Upper lobe of right lung (tissue), 1 donor: ENCODE results near the gene SLC36A1. TPM values are rescaled to one million over a fixed set of nuclear protein-coding genes. Genes with fewer than 3 reads are reported as not detected.

ENCODE experiments used
- ATAC-seq: fragments of 200-7000 bp; cut with Tn5 transposase; one replicate; pipeline ENCODE4 v1.9.1; 2020; ENCODE audit warnings: mild to moderate bottlenecking, moderate library complexity
- DNase-seq: peaks from one replicate; pipeline ENCODE4 v3.0.0-alpha.2; 2020
- H3K27ac ChIP-seq: fragments of 200-600 bp; one replicate; pipeline ENCODE4 v1.8.0; 2022
- H3K27me3 ChIP-seq: fragments of 200-600 bp; one replicate; pipeline ENCODE4 v1.8.0; 2022; ENCODE audit warnings: mild to moderate bottlenecking
- H3K36me3 ChIP-seq: fragments of 200-600 bp; one replicate; pipeline ENCODE4 v1.8.0; 2022
- H3K4me1 ChIP-seq: fragments of 200-600 bp; one replicate; pipeline ENCODE4 v1.8.0; 2022
- H3K4me3 ChIP-seq: fragments of 200-600 bp; one replicate; pipeline ENCODE4 v1.8.0; 2022; ENCODE audit warnings: mild to moderate bottlenecking
- H3K9me3 ChIP-seq: fragments of 200-600 bp; one replicate; pipeline ENCODE4 v1.8.0; 2022
- intact Hi-C: fragments of 100-400 bp; cut with DNase I; formaldehyde crosslinking; loops from one replicate; pipeline ENCODE4 v1.11.0; 2022
- total RNA-seq: library from RNA; stranded (reverse); fragmentation: NEBNext Ultra II Directional; extraction: Animal tissue kit (Norgen Biotek cat#: 25700); gene quantifications from one replicate; pipeline ENCODE4 v1.2.1, GENCODE V29; 2021
- TF ChIP-seq, protein P1 (sequence below): fragments of 200-600 bp; IDR thresholded peaks from one replicate; pipeline ENCODE4 v1.8.0; 2022; ENCODE audit warnings: antibody characterized with exemption
- donor health status: DM: no; HTN: yes; CAD: no; lungs with severe emphysema.

SLC36A1 gene
- total RNA-seq, 1 donor from 2014 or later: 9.6 TPM

DNA sequence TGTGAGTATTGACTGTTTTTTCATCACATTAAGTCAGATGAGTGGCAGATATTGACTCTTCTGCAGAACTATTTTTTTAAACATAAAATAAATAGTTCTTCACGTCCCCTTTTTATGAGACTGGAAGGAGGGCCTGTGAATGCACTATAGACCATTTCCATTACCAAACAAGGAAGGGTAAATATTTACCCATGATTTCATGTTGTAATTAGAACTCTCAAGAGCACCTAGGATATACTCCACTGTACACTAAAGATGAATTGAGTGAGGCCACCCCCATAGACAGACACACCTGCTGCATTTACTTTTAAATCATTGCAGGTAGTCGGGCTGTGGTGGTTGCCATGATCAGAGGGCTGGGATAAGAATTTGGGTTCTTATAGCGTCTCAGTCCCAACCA is 22.6 kb downstream of the SLC36A1 start:
- Histone ChIP-seq H3K36me3 (peaks cover 54% of the 10 kb centered on the region), H3K27me3 (no peaks in the 10 kb centered on the region), H3K27ac (no peak overlapping the region), H3K9me3 (no peaks in the 10 kb centered on the region), H3K4me3 (no peak overlapping the region), H3K4me1 (no peaks in the 10 kb centered on the region)
- TF ChIP-seq, protein P1, sequence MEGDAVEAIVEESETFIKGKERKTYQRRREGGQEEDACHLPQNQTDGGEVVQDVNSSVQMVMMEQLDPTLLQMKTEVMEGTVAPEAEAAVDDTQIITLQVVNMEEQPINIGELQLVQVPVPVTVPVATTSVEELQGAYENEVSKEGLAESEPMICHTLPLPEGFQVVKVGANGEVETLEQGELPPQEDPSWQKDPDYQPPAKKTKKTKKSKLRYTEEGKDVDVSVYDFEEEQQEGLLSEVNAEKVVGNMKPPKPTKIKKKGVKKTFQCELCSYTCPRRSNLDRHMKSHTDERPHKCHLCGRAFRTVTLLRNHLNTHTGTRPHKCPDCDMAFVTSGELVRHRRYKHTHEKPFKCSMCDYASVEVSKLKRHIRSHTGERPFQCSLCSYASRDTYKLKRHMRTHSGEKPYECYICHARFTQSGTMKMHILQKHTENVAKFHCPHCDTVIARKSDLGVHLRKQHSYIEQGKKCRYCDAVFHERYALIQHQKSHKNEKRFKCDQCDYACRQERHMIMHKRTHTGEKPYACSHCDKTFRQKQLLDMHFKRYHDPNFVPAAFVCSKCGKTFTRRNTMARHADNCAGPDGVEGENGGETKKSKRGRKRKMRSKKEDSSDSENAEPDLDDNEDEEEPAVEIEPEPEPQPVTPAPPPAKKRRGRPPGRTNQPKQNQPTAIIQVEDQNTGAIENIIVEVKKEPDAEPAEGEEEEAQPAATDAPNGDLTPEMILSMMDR: no peak
- DNase-seq (no peak), ATAC-seq (no peak)
- intact Hi-C loops: no loop called here

DNA sequence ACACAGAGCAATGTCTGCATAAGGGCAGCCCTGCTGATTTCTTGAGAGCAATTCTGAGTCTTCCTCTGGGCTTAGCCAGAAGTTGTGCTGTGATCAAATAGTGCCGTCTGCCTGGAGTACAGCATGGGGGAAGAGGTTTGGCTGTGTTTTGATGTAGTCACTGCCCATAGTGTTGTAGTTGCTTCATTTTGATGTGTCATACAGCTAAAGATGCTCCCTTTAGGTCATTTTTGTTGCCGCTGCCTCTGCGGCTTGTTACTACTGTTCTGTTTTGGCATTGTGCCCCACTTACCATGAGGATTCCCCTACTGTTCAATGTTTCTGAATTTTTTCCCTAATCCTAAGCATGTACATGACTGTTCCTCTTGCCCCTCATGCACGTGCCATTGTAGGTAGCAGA is 23.0 kb downstream of the SLC36A1 start:
- ATAC-seq (no peak), DNase-seq (no peak)
- no peaks in the 10 kb centered on the region for H3K4me1 ChIP-seq
- peaks cover 50% of the 10 kb centered on the region for H3K36me3 ChIP-seq
- H3K27ac ChIP-seq: no peak overlapping the region
- H3K27me3 ChIP-seq: no peaks in the 10 kb centered on the region
- intact Hi-C loops: no loop called here
- H3K4me3 ChIP-seq: no peak overlapping the region
- H3K9me3 ChIP-seq: no peaks in the 10 kb centered on the region
- TF ChIP-seq, protein P1: no peak

DNA sequence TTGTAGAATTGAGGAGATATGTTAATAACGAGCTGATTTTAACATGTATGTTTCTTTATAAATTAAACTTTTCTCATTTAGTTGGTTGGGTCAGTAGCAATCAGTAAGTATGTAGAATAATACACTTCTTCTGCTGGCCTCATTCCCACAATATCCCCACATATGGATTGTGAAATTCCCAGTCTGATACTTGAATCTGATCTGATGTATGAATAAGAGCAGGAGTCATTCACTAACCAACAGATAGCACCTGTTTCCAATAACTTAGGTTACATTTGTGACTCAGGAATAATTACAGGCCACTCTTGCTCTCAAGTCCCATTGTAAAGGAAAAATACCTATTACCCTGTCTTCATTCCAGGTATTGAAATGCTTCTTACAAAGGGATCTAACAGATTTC is 23.9 kb downstream of the SLC36A1 start:
- Histone ChIP-seq H3K9me3 (no peaks in the 10 kb centered on the region), H3K27ac (no peak overlapping the region), H3K4me3 (no peak overlapping the region), H3K4me1 (no peaks in the 10 kb centered on the region), H3K27me3 (no peaks in the 10 kb centered on the region), H3K36me3 (peaks cover 43% of the 10 kb centered on the region)
- intact Hi-C loops: no loop called here
- DNase-seq (no peak), ATAC-seq (no peak)
- TF ChIP-seq, protein P1: no peak

DNA sequence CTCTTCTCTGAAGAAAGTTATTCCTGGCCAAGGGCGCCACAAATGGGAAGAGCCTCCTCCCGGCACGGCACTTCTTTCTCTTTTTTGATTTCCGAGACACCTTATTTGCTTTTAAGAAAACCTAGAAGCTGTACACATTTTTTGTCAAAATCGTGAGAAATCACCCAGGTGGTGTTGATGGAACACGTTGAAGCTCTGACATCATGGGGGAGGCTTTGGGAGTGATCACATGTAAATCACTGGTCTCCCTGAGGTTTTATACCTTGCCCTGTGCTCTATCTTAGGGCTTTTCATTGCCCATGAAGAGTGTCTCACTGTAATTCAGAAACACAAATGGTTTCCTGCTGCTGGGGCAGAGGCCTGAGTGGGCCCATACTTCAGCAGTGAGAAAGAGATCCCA is 27.4 kb downstream of the SLC36A1 start:
- DNase-seq: no peak
- TF ChIP-seq, protein P1: no peak
- intact Hi-C loops: no loop called here
- Histone ChIP-seq H3K36me3 (peaks cover 48% of the 10 kb centered on the region), H3K27ac (no peak overlapping the region), H3K4me3 (no peak overlapping the region), H3K27me3 (no peaks in the 10 kb centered on the region), H3K4me1 (no peaks in the 10 kb centered on the region), H3K9me3 (no peaks in the 10 kb centered on the region)
- no peak for ATAC-seq

DNA sequence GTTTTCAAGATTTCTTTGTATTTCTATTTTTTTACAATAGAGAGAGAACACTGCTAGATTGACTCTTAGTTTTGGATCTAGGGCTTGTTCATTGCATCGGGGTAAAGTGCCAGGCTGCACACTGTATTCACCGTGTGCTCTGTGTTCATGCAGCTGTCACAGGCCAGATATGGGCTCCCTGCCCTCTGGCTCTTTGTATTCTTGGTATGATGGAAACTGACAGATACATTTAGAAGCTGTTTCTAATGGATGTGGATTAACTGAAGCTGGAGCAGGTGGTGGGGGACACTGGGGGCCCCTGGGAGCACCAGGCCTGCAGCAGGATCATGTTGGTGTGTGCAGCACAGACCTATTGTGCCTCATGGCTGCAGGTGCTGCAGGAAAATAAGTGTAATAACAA is 28.0 kb downstream of the SLC36A1 start:
- H3K4me1 ChIP-seq: no peaks in the 10 kb centered on the region
- no peak overlapping the region for H3K4me3 ChIP-seq
- DNase-seq (no peak), ATAC-seq (no peak)
- TF ChIP-seq, protein P1: no peak
- H3K27me3 ChIP-seq: no peaks in the 10 kb centered on the region
- peaks cover 50% of the 10 kb centered on the region for H3K36me3 ChIP-seq
- no peak overlapping the region for H3K27ac ChIP-seq
- intact Hi-C loops: no loop called here
- H3K9me3 ChIP-seq: no peaks in the 10 kb centered on the region

DNA sequence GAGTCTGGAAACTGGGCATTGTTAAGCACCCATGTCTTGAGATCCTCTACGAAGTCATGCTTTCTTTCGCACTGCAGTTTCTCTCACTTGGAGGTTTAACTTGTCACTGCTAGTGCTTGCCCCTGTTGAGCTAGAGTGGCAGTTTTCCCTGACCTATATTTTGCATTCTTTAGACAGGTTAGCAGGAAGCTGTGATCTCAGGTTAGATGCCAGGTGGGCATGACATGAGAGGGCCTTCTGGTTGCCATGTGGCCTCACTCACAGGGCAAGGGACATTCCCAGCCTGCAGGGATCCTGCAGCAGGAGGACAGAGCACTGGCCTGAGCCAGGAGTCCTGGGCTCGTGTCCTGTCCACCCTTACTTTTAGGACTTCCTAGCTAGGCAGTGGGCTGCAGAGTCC is 28.6 kb downstream of the SLC36A1 start:
- H3K36me3 ChIP-seq: peaks cover 50% of the 10 kb centered on the region
- DNase-seq (no peak), ATAC-seq (no peak)
- TF ChIP-seq, protein P1: no peak
- no peak overlapping the region for H3K27ac ChIP-seq
- H3K9me3 ChIP-seq: no peaks in the 10 kb centered on the region
- intact Hi-C loops: no loop called here
- no peak overlapping the region for H3K4me3 ChIP-seq
- no peaks in the 10 kb centered on the region for H3K27me3 ChIP-seq
- H3K4me1 ChIP-seq: no peaks in the 10 kb centered on the region
